ENCODE results near the gene SWT1. TPM values are rescaled to one million over a fixed set of nuclear protein-coding genes. Genes with fewer than 3 reads are reported as not detected.
"Not testable (repeated sequence)": the region's sequence is repeated elsewhere in the genome, so short reads cannot be mapped to it uniquely, and the experiment has no call there.

The SWT1 gene
- total and polyA plus RNA-seq, 5 experiments from 2014 or later, result 3.3 to 10.4 (median 6.5) TPM

- DNase-seq (peak; percentile 89 to 97 (median 96)), ATAC-seq (peak; percentile 76 to 78)
- H3K27ac Mint-ChIP-seq, result peak within 1 kb of the TSS; percentile 97 to 100 (median 99)
- H3K4me3 Mint-ChIP-seq, result peak within 1 kb of the TSS; percentile 91 to 99 (median 96)
- no peaks in the 10 kb centered on the region for H3K36me3 Mint-ChIP-seq
- POLR2A ChIA-PET, result interaction anchor here (0.6 to 4.6 kb wide), 42 partner anchors 11 to 1058 kb away, joined by 3 to 58 read pairs (median 6); partner anchors contain the start of genes ODR4, RNF2, SWT1 and TPR
- no peaks in the 10 kb centered on the region for H3K27me3 Mint-ChIP-seq
- H3K9me3 Mint-ChIP-seq, result no peaks in the 10 kb centered on the region
- peaks cover 18 to 55% (median 52%) of the 10 kb centered on the region in 4 donors for H3K4me1 Mint-ChIP-seq
Measured at GRCh38 chr1:185317034-185317885, 160.3 kb downstream of the SWT1 start, which contains the start of gene IVNS1ABP. TSS of gene IVNS1ABP (minus strand) at chr1:185317243. CDS start at chr1:185309493, 7,750 bp downstream.

DNA sequence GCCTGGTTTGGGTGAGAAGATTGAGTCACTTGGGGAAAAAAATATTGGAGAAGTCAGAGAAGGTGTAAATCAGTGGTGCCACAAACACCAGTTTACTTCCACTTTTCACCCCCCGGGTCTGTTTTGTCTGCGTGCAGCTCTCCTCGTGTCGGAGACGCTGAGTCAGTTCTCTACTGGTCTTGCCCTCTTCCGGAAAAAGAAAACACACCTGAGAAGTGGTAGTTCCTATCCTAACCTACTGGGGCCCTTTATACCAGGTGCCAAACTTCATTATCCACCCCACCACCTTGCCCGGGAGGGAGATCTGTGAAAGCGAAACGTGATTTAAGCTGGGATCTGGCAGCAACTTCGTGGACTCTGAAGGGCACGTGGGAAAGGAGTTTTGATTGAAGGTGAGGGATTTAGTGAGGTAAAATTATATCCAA lies 160.9 kb downstream of the SWT1 start:
- peak; percentile 45 to 46 for ATAC-seq
- peak in 9 of 10 donors; percentile 21 to 86 (median 68) for DNase-seq
- H3K27me3 Mint-ChIP-seq, result no peaks in the 10 kb centered on the region
- H3K27ac Mint-ChIP-seq, result peak overlapping the region; percentile 97 to 100 (median 99)
- H3K4me3 Mint-ChIP-seq, result peak overlapping the region; percentile 91 to 99 (median 96)
- H3K9me3 Mint-ChIP-seq, result no peaks in the 10 kb centered on the region
- POLR2A ChIA-PET, result interaction anchor here (0.9 to 4.6 kb wide), 21 partner anchors 11 to 376 kb away, joined by 3 to 58 read pairs (median 16); partner anchors contain the start of genes SWT1 and TRMT1L
- no peaks in the 10 kb centered on the region for H3K36me3 Mint-ChIP-seq
- H3K4me1 Mint-ChIP-seq, result peaks cover 18 to 50% (median 47%) of the 10 kb centered on the region in 4 donors

DNA sequence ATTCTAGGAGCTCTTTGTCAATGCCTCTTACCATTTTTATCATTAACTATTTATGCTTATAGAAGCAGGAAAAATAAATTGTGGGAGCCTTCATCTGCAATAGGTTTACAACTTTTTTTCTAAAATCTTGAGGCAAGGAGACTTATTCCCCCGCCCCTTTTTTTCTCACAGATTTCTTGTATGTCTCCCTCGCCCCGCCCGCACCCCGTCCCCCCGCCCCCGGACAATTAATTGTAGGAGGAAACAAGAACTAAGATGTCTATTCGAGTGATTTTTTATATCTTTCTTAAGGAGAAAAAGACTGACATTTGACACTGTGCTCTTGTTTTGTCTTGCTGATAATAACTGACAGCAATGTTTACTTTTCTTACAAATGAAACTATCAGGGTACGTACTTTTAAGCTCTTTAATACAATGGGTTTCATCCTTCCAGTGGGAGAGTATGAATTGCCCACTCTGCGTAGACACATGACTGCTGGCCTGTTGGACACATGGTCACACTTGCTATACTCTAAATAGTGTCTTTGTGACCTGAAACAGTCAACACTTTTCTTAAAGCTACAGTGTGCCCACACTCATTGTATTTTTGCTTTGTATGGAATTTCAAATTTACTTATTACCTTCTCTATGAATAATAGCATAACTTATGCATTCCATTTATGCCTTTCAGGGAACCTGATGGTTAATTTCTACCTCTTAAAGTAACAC lies 161.6 kb downstream of the SWT1 start:
- H3K27me3 Mint-ChIP-seq, result no peaks in the 10 kb centered on the region
- peaks cover 16 to 43% (median 40%) of the 10 kb centered on the region in 4 donors for H3K4me1 Mint-ChIP-seq
- H3K27ac Mint-ChIP-seq, result peak overlapping the region; percentile 97 to 100 (median 99)
- H3K9me3 Mint-ChIP-seq, result no peaks in the 10 kb centered on the region
- no peak for DNase-seq
- POLR2A ChIA-PET, result interaction anchor here (0.9 to 4.6 kb wide), 16 partner anchors 10 to 375 kb away, joined by 3 to 58 read pairs (median 21); partner anchors contain the start of genes SWT1 and TRMT1L
- no peak for ATAC-seq
- no peaks in the 10 kb centered on the region for H3K36me3 Mint-ChIP-seq
- peak overlapping the region; percentile 91 to 99 (median 96) for H3K4me3 Mint-ChIP-seq

DNA sequence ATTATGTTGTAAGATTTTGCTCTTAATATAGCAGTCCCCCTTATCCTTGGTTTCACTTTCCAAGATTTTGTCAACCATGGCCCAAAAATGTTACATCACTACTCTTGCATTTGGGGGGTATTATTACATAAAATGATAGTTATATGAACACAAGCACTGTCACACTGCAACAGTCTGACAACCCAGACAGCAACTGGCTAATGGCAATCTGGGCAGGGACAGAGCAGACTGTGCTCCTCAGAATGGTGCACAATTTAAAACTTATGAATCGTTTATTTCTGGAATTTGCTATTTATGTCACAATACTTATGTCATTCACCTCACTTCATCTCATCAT lies 162.1 kb downstream of the SWT1 start:
- POLR2A ChIA-PET, result interaction anchor here (1.5 to 4.6 kb wide), 6 partner anchors 79 to 362 kb away, joined by 3 to 57 read pairs (median 30); partner anchors contain the start of genes SWT1 and TRMT1L
- DNase-seq, result no peak
- H3K4me3 Mint-ChIP-seq, result peak overlapping the region in 2 of 10 donors; percentile 10 to 36
- H3K4me1 Mint-ChIP-seq, result peaks cover 15 to 37% (median 35%) of the 10 kb centered on the region in 4 donors
- ATAC-seq, result no peak
- H3K27me3 Mint-ChIP-seq, result no peaks in the 10 kb centered on the region
- no peaks in the 10 kb centered on the region for H3K36me3 Mint-ChIP-seq
- H3K27ac Mint-ChIP-seq, result peak overlapping the region in 7 of 10 donors; percentile 15 to 100 (median 55)
- H3K9me3 Mint-ChIP-seq, result no peaks in the 10 kb centered on the region

DNA sequence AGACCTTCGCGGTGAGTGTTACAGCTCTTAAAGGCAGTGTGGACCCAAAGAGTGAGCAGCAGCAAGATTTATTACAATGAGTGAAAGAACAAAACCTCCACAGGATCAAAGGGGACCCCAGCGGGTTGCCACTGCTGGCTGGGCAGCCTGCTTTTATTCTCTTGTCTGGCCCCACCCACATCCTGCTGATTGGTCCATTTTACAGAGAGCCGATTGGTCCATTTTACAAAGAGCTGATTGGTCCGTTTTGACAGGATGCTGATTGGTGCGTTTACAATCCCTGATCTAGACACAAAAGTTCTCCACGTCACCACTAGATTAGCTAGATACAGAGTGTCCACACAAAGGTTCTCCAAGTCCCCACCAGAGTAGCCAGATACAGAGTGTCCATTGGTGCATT lies 164.1 kb downstream of the SWT1 start:
- ATAC-seq, DNase-seq, H3K36me3 Mint-ChIP-seq, H3K9me3 Mint-ChIP-seq, H3K27me3 Mint-ChIP-seq, POLR2A ChIA-PET, H3K4me3 Mint-ChIP-seq: not testable (repeated sequence)
- H3K27ac Mint-ChIP-seq, result peak overlapping the region in 1 of 10 donors; percentile 40
- peaks cover 7 to 17% (median 17%) of the 10 kb centered on the region in 4 donors for H3K4me1 Mint-ChIP-seq

DNA sequence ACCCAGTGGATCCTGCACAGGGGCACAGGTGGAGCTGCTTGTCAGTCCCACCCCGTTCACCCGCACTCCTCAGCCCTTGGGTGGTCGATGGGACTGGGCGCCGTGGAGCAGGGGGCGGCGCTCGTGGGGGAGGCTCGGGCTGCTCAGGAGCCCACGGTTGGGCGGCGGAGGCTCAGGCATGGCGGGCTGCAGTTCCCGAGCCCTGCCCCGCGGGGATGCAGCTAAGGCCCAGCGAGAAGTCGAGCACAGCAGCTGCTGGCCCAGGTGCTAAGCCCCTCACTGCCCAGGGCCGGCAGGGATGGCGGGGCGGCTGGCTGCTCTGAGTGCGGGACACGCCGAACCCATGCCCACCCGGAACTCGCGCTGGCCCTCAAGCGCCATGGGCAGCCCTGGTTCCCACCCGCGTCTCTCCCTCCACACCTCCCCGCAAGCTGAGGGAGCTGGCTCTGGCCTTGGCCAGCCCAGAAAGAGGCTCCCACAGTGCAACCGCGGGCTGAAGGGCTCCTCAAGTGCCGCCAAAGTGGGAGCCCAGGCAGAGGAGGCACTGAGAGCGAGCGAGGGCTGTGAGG lies 164.8 kb downstream of the SWT1 start:
- H3K4me3 Mint-ChIP-seq, ATAC-seq, POLR2A ChIA-PET, H3K27ac Mint-ChIP-seq, H3K36me3 Mint-ChIP-seq, H3K27me3 Mint-ChIP-seq, H3K9me3 Mint-ChIP-seq, DNase-seq: not testable (repeated sequence)
- H3K4me1 Mint-ChIP-seq, result peaks cover 7 to 17% (median 14%) of the 10 kb centered on the region in 4 donors

DNA sequence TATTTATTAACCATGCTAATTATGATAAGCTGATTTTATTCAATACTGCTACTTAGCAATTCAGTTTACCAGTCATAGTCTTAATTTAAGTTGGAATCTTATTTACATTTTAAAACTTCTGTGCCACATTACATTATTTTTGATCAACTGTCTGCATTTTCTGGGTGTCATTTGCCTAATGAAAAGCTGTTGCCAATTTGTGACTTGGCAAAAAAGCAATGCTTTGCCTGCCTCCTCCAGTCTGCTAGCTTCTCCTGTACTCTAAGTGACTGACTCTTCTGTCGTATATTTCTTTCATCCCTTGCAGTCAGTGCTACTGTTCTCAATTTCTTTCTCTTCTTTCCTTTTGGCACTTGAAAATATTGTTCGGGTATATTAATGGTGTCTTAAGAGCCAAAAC lies 165.7 kb downstream of the SWT1 start:
- H3K27me3 Mint-ChIP-seq, result no peaks in the 10 kb centered on the region
- H3K9me3 Mint-ChIP-seq, result peaks cover 0 to 2% (median 0%) of the 10 kb centered on the region in 9 donors
- H3K36me3 Mint-ChIP-seq, result no peaks in the 10 kb centered on the region
- H3K27ac Mint-ChIP-seq, result peak overlapping the region in 1 of 10 donors; percentile 64
- no peak overlapping the region for H3K4me3 Mint-ChIP-seq
- DNase-seq (no peak), ATAC-seq (no peak)
- H3K4me1 Mint-ChIP-seq, result peaks cover 4 to 15% (median 10%) of the 10 kb centered on the region in 4 donors
- POLR2A ChIA-PET, result no interaction called here

DNA sequence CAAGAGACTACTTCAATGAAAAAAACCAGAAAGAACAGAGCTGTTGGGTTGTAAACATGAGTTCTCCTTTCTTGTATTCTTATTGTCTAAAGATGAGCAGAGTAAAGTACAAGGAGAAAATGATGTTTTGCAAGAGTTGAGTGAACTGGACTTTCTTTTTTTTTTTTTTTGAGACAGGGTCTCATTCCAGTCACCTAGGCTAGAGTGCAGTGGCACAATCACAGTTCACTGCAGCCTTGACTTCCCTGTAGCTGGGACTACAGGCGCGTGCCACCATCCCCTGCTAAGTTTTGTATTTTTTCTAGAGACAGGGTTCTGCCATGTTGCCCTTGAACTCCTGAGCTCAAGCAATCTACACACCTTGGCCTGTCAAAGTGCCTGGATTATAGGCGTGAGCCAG lies 167.2 kb downstream of the SWT1 start:
- H3K4me3 Mint-ChIP-seq, result no peak overlapping the region
- H3K27me3 Mint-ChIP-seq, result no peaks in the 10 kb centered on the region
- POLR2A ChIA-PET, result no interaction called here
- H3K27ac Mint-ChIP-seq, result no peak overlapping the region
- H3K9me3 Mint-ChIP-seq, result peaks cover 0 to 2% (median 0%) of the 10 kb centered on the region in 9 donors
- peaks cover 0 to 2% (median under 1%) of the 10 kb centered on the region in 4 donors for H3K4me1 Mint-ChIP-seq
- DNase-seq (no peak), ATAC-seq (no peak)
- H3K36me3 Mint-ChIP-seq, result no peaks in the 10 kb centered on the region

DNA sequence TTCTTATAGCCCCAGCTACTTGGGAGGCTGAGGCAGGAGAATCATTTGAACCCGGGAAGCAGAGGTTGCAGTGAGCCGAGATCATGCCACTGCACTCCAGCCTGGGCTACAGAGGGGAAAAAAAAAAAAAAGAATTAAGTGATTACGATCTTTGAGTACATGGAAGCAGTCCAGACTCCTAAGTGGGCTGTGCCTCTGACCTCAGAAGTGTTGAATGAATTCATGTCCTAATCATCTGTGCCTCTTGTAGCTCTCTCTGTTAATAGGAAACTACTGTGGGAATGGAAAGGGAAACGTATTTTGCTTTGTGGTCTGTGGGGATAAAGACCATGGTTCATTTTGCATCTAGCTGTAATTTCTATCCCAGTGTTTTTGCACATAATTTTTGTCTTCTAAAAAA lies 168.4 kb downstream of the SWT1 start:
- Mint-ChIP-seq H3K27ac (no peak overlapping the region), H3K36me3 (no peaks in the 10 kb centered on the region), H3K9me3 (peaks cover 0 to 2% (median 0%) of the 10 kb centered on the region in 9 donors), H3K4me1 (no peaks in the 10 kb centered on the region), H3K27me3 (no peaks in the 10 kb centered on the region), H3K4me3 (no peak overlapping the region)
- DNase-seq, result no peak
- no peak for ATAC-seq
- POLR2A ChIA-PET, result no interaction called here

DNA sequence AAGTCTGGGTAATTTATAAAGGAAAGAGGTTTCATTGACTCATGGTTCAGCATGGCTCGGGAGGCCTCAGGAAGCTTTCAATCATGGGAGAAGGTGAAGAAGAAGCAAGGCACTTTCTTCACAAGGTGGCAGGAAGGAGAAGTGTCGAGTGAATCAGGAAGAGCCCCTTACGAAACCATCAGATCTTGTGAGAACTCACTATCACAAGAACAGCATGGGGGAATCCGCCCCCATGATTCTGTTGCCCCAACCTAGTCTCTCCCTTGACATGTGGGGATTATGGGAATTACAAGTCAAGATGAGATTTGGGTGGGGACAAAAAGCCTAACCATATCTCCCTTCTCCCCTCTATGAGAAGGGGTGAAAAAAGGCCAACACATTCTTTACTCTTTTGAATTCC lies 171.3 kb downstream of the SWT1 start:
- no peaks in the 10 kb centered on the region for H3K27me3 Mint-ChIP-seq
- H3K9me3 Mint-ChIP-seq, result peaks cover 0 to 2% (median 0%) of the 10 kb centered on the region in 9 donors
- DNase-seq (no peak), ATAC-seq (no peak)
- no peaks in the 10 kb centered on the region for H3K4me1 Mint-ChIP-seq
- H3K4me3 Mint-ChIP-seq, result no peak overlapping the region
- H3K36me3 Mint-ChIP-seq, result no peaks in the 10 kb centered on the region
- POLR2A ChIA-PET, result interaction anchor here (0.9 to 1.8 kb wide), 2 partner anchors 10 to 11 kb away, joined by 3 to 5 read pairs; partner anchors contain the start of gene IVNS1ABP
- H3K27ac Mint-ChIP-seq, result no peak overlapping the region

GRCh38 chr1:185334182-185334581 lies 177.2 kb downstream of the SWT1 start:
- Mint-ChIP-seq H3K27ac (no peak overlapping the region), H3K4me1 (peaks cover 10 to 25% (median 17%) of the 10 kb centered on the region in 4 donors), H3K4me3 (no peak overlapping the region), H3K27me3 (no peaks in the 10 kb centered on the region), H3K36me3 (no peaks in the 10 kb centered on the region), H3K9me3 (no peaks in the 10 kb centered on the region)
- DNase-seq (no peak), ATAC-seq (no peak)
- POLR2A ChIA-PET, result no interaction called here

GRCh38 chr1:185337246-185337645 lies 180.3 kb downstream of the SWT1 start:
- H3K9me3 Mint-ChIP-seq, result no peaks in the 10 kb centered on the region
- ATAC-seq (no peak), DNase-seq (no peak)
- POLR2A ChIA-PET, result interaction anchor here (0.8 kb wide), 1 partner anchor 20 kb away, joined by 3 read pairs; the partner anchor contains the start of gene IVNS1ABP
- H3K27ac Mint-ChIP-seq, result peak overlapping the region in 9 of 10 donors; percentile 31 to 83 (median 40)
- no peaks in the 10 kb centered on the region for H3K27me3 Mint-ChIP-seq
- H3K4me3 Mint-ChIP-seq, result no peak overlapping the region
- H3K36me3 Mint-ChIP-seq, result no peaks in the 10 kb centered on the region
- H3K4me1 Mint-ChIP-seq, result peaks cover 18 to 44% (median 34%) of the 10 kb centered on the region in 4 donors

Measured in naive thymus-derived CD8-positive, alpha-beta T cell (primary cell).